Mucosa of rectum (tissue), 2 donors: Measurements from ENCODE around the gene GLIS1.

Experiments used
- H3K27ac ChIP-seq, 2 donors: one replicate each; pipeline ENCODE4 v1.7.0; 2013; ENCODE audit warnings: inconsistent platforms in 2 of 2, low read depth in 2 of 2, low read length in 2 of 2
- H3K27me3 ChIP-seq, 2 donors: one replicate each; pipeline ENCODE4 v1.7.0; 2013; ENCODE audit warnings: low read length in 2 of 2; ENCODE audit not compliant: control insufficient read depth in 2 of 2, insufficient read depth in 2 of 2
- H3K36me3 ChIP-seq, 2 donors: one replicate each; pipeline ENCODE4 v1.7.0; 2013; ENCODE audit warnings: low read length in 2 of 2; ENCODE audit not compliant: control insufficient read depth in 2 of 2, insufficient read depth in 2 of 2
- H3K4me1 ChIP-seq, 2 donors: one replicate each; pipeline ENCODE4 v1.7.0; 2013; ENCODE audit warnings: low read length in 2 of 2, mild to moderate bottlenecking in 1 of 2; ENCODE audit not compliant: control insufficient read depth in 2 of 2, insufficient read depth in 2 of 2
- H3K4me3 ChIP-seq, 2 donors: one replicate each; pipeline ENCODE4 v1.7.0; 2013; ENCODE audit warnings: low read length in 2 of 2
- H3K9ac ChIP-seq, 2 donors: one replicate each; pipeline ENCODE4 v1.7.0; 2013; ENCODE audit warnings: low read length in 2 of 2, low read depth in 1 of 2, mild to moderate bottlenecking in 1 of 2
- H3K9me3 ChIP-seq, 2 donors: one replicate each; pipeline ENCODE4 v1.7.0; 2013; ENCODE audit warnings: low read length in 2 of 2; ENCODE audit not compliant: control insufficient read depth in 2 of 2
- donor health status: healthy.
- donor health status: Normal muscosa, but diverticular disease.

The GLIS1 gene

GRCh38 chr1:53737648-53738204, 1.2 kb downstream of the GLIS1 start:
- Histone ChIP-seq H3K9ac (no peak overlapping the region), H3K36me3 (no peaks in the 10 kb centered on the region), H3K27ac (no peak overlapping the region), H3K4me3 (peak overlapping the region; percentile 62 to 63), H3K27me3 (peaks cover 34 to 40% of the 10 kb centered on the region in 2 donors), H3K4me1 (peaks cover 4 to 6% of the 10 kb centered on the region in 2 donors), H3K9me3 (no peaks in the 10 kb centered on the region)

GRCh38 chr1:53736290-53736689, 2.7 kb downstream of the GLIS1 start:
- peaks cover 33 to 37% of the 10 kb centered on the region in 2 donors for H3K27me3 ChIP-seq
- H3K9me3 ChIP-seq, result no peaks in the 10 kb centered on the region
- H3K36me3 ChIP-seq, result no peaks in the 10 kb centered on the region
- H3K27ac ChIP-seq, result no peak overlapping the region
- peaks cover 4 to 6% of the 10 kb centered on the region in 2 donors for H3K4me1 ChIP-seq
- no peak overlapping the region for H3K4me3 ChIP-seq
- H3K9ac ChIP-seq, result no peak overlapping the region

GRCh38 chr1:53735681-53736080, 3.3 kb downstream of the GLIS1 start:
- Histone ChIP-seq H3K27ac (peak overlapping the region in 1 of 2 donors; percentile 9), H3K9me3 (no peaks in the 10 kb centered on the region), H3K9ac (no peak overlapping the region), H3K4me3 (no peak overlapping the region), H3K36me3 (no peaks in the 10 kb centered on the region), H3K4me1 (peaks cover 4 to 6% of the 10 kb centered on the region in 2 donors), H3K27me3 (peaks cover 28 to 40% of the 10 kb centered on the region in 2 donors)

GRCh38 chr1:53735261-53735660, 3.7 kb downstream of the GLIS1 start:
- Histone ChIP-seq H3K9ac (no peak overlapping the region), H3K9me3 (no peaks in the 10 kb centered on the region), H3K4me3 (no peak overlapping the region), H3K4me1 (peaks cover 4 to 6% of the 10 kb centered on the region in 2 donors), H3K27me3 (peaks cover 28 to 36% of the 10 kb centered on the region in 2 donors), H3K27ac (peak overlapping the region; percentile 32 to 56), H3K36me3 (no peaks in the 10 kb centered on the region)

GRCh38 chr1:53734650-53735211, 4.2 kb downstream of the GLIS1 start:
- no peaks in the 10 kb centered on the region for H3K9me3 ChIP-seq
- H3K36me3 ChIP-seq, result no peaks in the 10 kb centered on the region
- H3K27me3 ChIP-seq, result peaks cover 25 to 31% of the 10 kb centered on the region in 2 donors
- H3K4me1 ChIP-seq, result peaks cover 4 to 6% of the 10 kb centered on the region in 2 donors
- peak overlapping the region; percentile 35 to 56 for H3K27ac ChIP-seq
- H3K4me3 ChIP-seq, result no peak overlapping the region
- no peak overlapping the region for H3K9ac ChIP-seq

GRCh38 chr1:53733975-53734649, 4.9 kb downstream of the GLIS1 start:
- Histone ChIP-seq H3K4me3 (no peak overlapping the region), H3K27ac (peak overlapping the region in 1 of 2 donors; percentile 35), H3K9me3 (no peaks in the 10 kb centered on the region), H3K9ac (no peak overlapping the region), H3K4me1 (peaks cover 4 to 6% of the 10 kb centered on the region in 2 donors), H3K36me3 (no peaks in the 10 kb centered on the region), H3K27me3 (peaks cover 20 to 28% of the 10 kb centered on the region in 2 donors)

GRCh38 chr1:53733447-53733931, 5.5 kb downstream of the GLIS1 start:
- Histone ChIP-seq H3K27ac (peak overlapping the region in 1 of 2 donors; percentile 23), H3K9me3 (no peaks in the 10 kb centered on the region), H3K9ac (no peak overlapping the region), H3K4me1 (peaks cover 2 to 4% of the 10 kb centered on the region in 2 donors), H3K27me3 (peaks cover 19 to 28% of the 10 kb centered on the region in 2 donors), H3K4me3 (no peak overlapping the region), H3K36me3 (no peaks in the 10 kb centered on the region)

GRCh38 chr1:53732912-53733317, 6.0 kb downstream of the GLIS1 start:
- Histone ChIP-seq H3K27me3 (peaks cover 19 to 25% of the 10 kb centered on the region in 2 donors), H3K4me3 (no peak overlapping the region), H3K9ac (no peak overlapping the region), H3K4me1 (no peaks in the 10 kb centered on the region), H3K9me3 (no peaks in the 10 kb centered on the region), H3K36me3 (no peaks in the 10 kb centered on the region), H3K27ac (no peak overlapping the region)

- Histone ChIP-seq H3K9me3 (no peaks in the 10 kb centered on the region), H3K4me1 (no peaks in the 10 kb centered on the region), H3K9ac (no peak overlapping the region), H3K36me3 (no peaks in the 10 kb centered on the region), H3K27me3 (peaks cover 19 to 25% of the 10 kb centered on the region in 2 donors), H3K27ac (peak overlapping the region; percentile 26 to 48), H3K4me3 (no peak overlapping the region)
Measured at GRCh38 chr1:53732409-53732808, 6.6 kb downstream of the GLIS1 start.

GRCh38 chr1:53731779-53732305, 7.1 kb downstream of the GLIS1 start:
- H3K27me3 ChIP-seq, result peaks cover 14 to 23% of the 10 kb centered on the region in 2 donors

More at GRCh38 chr1:53731779-53732305, 7.1 kb downstream of the GLIS1 start:
- no peaks in the 10 kb centered on the region for H3K9me3 ChIP-seq
- H3K4me3 ChIP-seq, result no peak overlapping the region
- peak overlapping the region; percentile 26 to 48 for H3K27ac ChIP-seq
- no peaks in the 10 kb centered on the region for H3K36me3 ChIP-seq
- H3K9ac ChIP-seq, result no peak overlapping the region
- no peaks in the 10 kb centered on the region for H3K4me1 ChIP-seq
